ENCODE data around the gene PRDM15.

Gene PRDM15

GRCh38 chr21:41821756-41822431 is 57.2 kb downstream of the PRDM15 start:
- DNase-seq: no peak

- DNase-seq: no peak
Measured at GRCh38 chr21:41821081-41821755, 57.9 kb downstream of the PRDM15 start.

- DNase-seq: no peak
Measured at GRCh38 chr21:41820384-41821080, 58.6 kb downstream of the PRDM15 start.

GRCh38 chr21:41819856-41820281 is 59.3 kb downstream of the PRDM15 start:
- DNase-seq: no peak

GRCh38 chr21:41819236-41819855 is 59.8 kb downstream of the PRDM15 start:
- no peak for DNase-seq

GRCh38 chr21:41817877-41818855 is 61.0 kb downstream of the PRDM15 start:
- no peak for DNase-seq

GRCh38 chr21:41817228-41817627 is 61.9 kb downstream of the PRDM15 start:
- DNase-seq: peak; percentile 77

GRCh38 chr21:41816583-41817165 is 62.5 kb downstream of the PRDM15 start:
- peak; percentile 76 for DNase-seq

- DNase-seq: no peak
Measured at GRCh38 chr21:41815652-41816582, 63.2 kb downstream of the PRDM15 start.

- no peak for DNase-seq
Measured at GRCh38 chr21:41813226-41813625, 65.9 kb downstream of the PRDM15 start.

GRCh38 chr21:41812679-41813078 is 66.5 kb downstream of the PRDM15 start:
- DNase-seq: no peak

GRCh38 chr21:41810597-41810932 is 68.6 kb downstream of the PRDM15 start:
- DNase-seq: no peak

- no peak for DNase-seq
Measured at GRCh38 chr21:41809891-41810596, 69.1 kb downstream of the PRDM15 start.

- no peak for DNase-seq
Measured at GRCh38 chr21:41808846-41809245, 70.3 kb downstream of the PRDM15 start.

GRCh38 chr21:41808094-41808493 is 71.0 kb downstream of the PRDM15 start:
- DNase-seq: no peak

GRCh38 chr21:41806773-41807172 is 72.4 kb downstream of the PRDM15 start:
- no peak for DNase-seq

GRCh38 chr21:41805643-41806042 is 73.5 kb downstream of the PRDM15 start:
- no peak for DNase-seq

- no peak for DNase-seq
Measured at GRCh38 chr21:41805038-41805437, 74.1 kb downstream of the PRDM15 start.

GRCh38 chr21:41804381-41804780 is 74.8 kb downstream of the PRDM15 start:
- DNase-seq: no peak

- DNase-seq: no peak
Measured at GRCh38 chr21:41803316-41803715, 75.8 kb downstream of the PRDM15 start.
